CD4-positive, alpha-beta T cell (primary cell): ENCODE measurements around the gene ENTPD6. TPM values are rescaled to one million over a fixed set of nuclear protein-coding genes. Genes with fewer than 3 reads are reported as not detected.
"Not testable (repeated sequence)": the region's sequence is repeated elsewhere in the genome, so short reads cannot be mapped to it uniquely, and the experiment has no call there.

Source experiments
- ATAC-seq: fragments of 200-7000 bp; cut with Tn5 transposase; one replicate; pipeline ENCODE4 v1.10.0; 2022; ENCODE audit warnings: mild to moderate bottlenecking; ENCODE audit not compliant: poor library complexity
- CTCF ChIA-PET: fragments of 350-600 bp; sonication (Branson Sonifier 250); formaldehyde crosslinking; loops from one replicate; lab custom pipeline; 2021; ENCODE audit warnings: antibody characterized with exemption, inconsistent platforms; lab: Charles Lee
- POLR2A ChIA-PET: fragments of 350-600 bp; sonication (Branson Sonifier 250); formaldehyde crosslinking; loops from one replicate; lab custom pipeline; 2021; ENCODE audit warnings: antibody characterized with exemption, inconsistent platforms; lab: Charles Lee
- DNase-seq, 14 experiments: peaks; one replicate each; pipeline ENCODE4 v3.0.0-alpha.2; 2013 to 2020; ENCODE audit warnings: mixed read lengths in 2 of 14
- H3K27ac ChIP-seq, 2 donors: one replicate each; pipeline versions ENCODE4 v1.5.1 to v1.7.0; 2013; ENCODE audit warnings: low read length in 2 of 2, low read depth in 1 of 2, mild to moderate bottlenecking in 1 of 2
- H3K27me3 ChIP-seq, 2 experiments: 1 replicate in 1 of 2; 2 replicates in 1 of 2; pipeline versions ENCODE4 v1.6.1 to v1.7.0; 2013; ENCODE audit warnings: low read length in 2 of 2, control low read depth in 1 of 2, mild to moderate bottlenecking in 1 of 2, moderate library complexity in 1 of 2; ENCODE audit not compliant: insufficient read depth in 2 of 2, control insufficient read depth in 1 of 2
- H3K36me3 ChIP-seq: one replicate; pipeline ENCODE4 v1.6.1; 2013; ENCODE audit warnings: low read length, control low read depth; ENCODE audit not compliant: insufficient read depth
- H3K4me1 ChIP-seq: one replicate; pipeline ENCODE4 v1.6.1; 2013; ENCODE audit warnings: low read length, control low read depth; ENCODE audit not compliant: insufficient read depth
- H3K4me3 ChIP-seq: one replicate; pipeline ENCODE4 v1.5.1; 2013; ENCODE audit warnings: mild to moderate bottlenecking, low read length, moderate library complexity
- H3K9me3 ChIP-seq, 2 experiments: 1 replicate in 1 of 2; 2 replicates in 1 of 2; pipeline versions ENCODE4 v1.6.1 to v1.7.0; 2013; ENCODE audit warnings: low read length in 2 of 2, mild to moderate bottlenecking in 2 of 2, control low read depth in 1 of 2, moderate library complexity in 1 of 2; ENCODE audit not compliant: control insufficient read depth in 1 of 2, insufficient read depth in 1 of 2
- H3K27ac Mint-ChIP-seq: one replicate; pipeline ENCODE4 v1.8.0; 2020; ENCODE audit warnings: mixed read lengths
- H3K27me3 Mint-ChIP-seq: one replicate; pipeline ENCODE4 v1.8.0; 2021; ENCODE audit warnings: mixed read lengths
- H3K36me3 Mint-ChIP-seq: one replicate; pipeline ENCODE4 v1.8.0; 2021; ENCODE audit warnings: low read depth, mixed read lengths
- H3K4me1 Mint-ChIP-seq: one replicate; pipeline ENCODE4 v1.8.0; 2021; ENCODE audit warnings: low read depth, mixed read lengths
- H3K4me3 Mint-ChIP-seq: one replicate; pipeline ENCODE4 v1.8.0; 2020; ENCODE audit warnings: mild to moderate bottlenecking, mixed read lengths
- H3K9me3 Mint-ChIP-seq: one replicate; pipeline ENCODE4 v1.8.0; 2020; ENCODE audit warnings: mixed read lengths
- intact Hi-C, 2 experiments: fragments of 100-400 bp; cut with DNase I in 1 of 2; cut with micrococcal nuclease in 1 of 2; formaldehyde crosslinking; loops; one replicate each; pipeline versions ENCODE4 v1.15.1 to v1.9.0; 2023 to 2025; cut with DNase I, micrococcal nuclease
- total RNA-seq, 174 experiments: library from RNA in 2 of 174; stranded (reverse) in 2 of 174; gene quantifications; one replicate each; pipeline ENCODE4 v1.2.3 and lab custom pipeline; 2021 to 2026
- TF ChIP-seq, protein P1 (sequence below): fragments of 200-600 bp; IDR thresholded peaks from one replicate; pipeline ENCODE4 v1.8.0; 2022; ENCODE audit warnings: antibody characterized with exemption, mild to moderate bottlenecking

Gene ENTPD6
- total RNA-seq, 2 experiments from 2014 or later: 78.5 to 85.1 TPM

- H3K27me3 ChIP-seq: no peaks in the 10 kb centered on the region
- no peak overlapping the region for H3K27ac ChIP-seq
- Mint-ChIP-seq H3K27me3 (peaks cover 6% of the 10 kb centered on the region), H3K4me3 (no peak overlapping the region), H3K27ac (no peak overlapping the region), H3K4me1 (no peaks in the 10 kb centered on the region), H3K9me3 (no peaks in the 10 kb centered on the region), H3K36me3 (peaks cover 5% of the 10 kb centered on the region)
- TF ChIP-seq, protein P1, sequence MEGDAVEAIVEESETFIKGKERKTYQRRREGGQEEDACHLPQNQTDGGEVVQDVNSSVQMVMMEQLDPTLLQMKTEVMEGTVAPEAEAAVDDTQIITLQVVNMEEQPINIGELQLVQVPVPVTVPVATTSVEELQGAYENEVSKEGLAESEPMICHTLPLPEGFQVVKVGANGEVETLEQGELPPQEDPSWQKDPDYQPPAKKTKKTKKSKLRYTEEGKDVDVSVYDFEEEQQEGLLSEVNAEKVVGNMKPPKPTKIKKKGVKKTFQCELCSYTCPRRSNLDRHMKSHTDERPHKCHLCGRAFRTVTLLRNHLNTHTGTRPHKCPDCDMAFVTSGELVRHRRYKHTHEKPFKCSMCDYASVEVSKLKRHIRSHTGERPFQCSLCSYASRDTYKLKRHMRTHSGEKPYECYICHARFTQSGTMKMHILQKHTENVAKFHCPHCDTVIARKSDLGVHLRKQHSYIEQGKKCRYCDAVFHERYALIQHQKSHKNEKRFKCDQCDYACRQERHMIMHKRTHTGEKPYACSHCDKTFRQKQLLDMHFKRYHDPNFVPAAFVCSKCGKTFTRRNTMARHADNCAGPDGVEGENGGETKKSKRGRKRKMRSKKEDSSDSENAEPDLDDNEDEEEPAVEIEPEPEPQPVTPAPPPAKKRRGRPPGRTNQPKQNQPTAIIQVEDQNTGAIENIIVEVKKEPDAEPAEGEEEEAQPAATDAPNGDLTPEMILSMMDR: no peak
- no peak for ATAC-seq
- H3K4me1 ChIP-seq: no peaks in the 10 kb centered on the region
- ChIA-PET POLR2A (no interaction called here), CTCF (no interaction called here)
- H3K4me3 ChIP-seq: no peak overlapping the region
- DNase-seq: no peak
- peaks cover 0 to 4% of the 10 kb centered on the region in 2 experiments for H3K9me3 ChIP-seq
- H3K36me3 ChIP-seq: peaks cover 2% of the 10 kb centered on the region
- intact Hi-C loops: no loop called here
Observed at GRCh38 chr20:25229486-25230165, 34.1 kb downstream of the ENTPD6 start.

DNA sequence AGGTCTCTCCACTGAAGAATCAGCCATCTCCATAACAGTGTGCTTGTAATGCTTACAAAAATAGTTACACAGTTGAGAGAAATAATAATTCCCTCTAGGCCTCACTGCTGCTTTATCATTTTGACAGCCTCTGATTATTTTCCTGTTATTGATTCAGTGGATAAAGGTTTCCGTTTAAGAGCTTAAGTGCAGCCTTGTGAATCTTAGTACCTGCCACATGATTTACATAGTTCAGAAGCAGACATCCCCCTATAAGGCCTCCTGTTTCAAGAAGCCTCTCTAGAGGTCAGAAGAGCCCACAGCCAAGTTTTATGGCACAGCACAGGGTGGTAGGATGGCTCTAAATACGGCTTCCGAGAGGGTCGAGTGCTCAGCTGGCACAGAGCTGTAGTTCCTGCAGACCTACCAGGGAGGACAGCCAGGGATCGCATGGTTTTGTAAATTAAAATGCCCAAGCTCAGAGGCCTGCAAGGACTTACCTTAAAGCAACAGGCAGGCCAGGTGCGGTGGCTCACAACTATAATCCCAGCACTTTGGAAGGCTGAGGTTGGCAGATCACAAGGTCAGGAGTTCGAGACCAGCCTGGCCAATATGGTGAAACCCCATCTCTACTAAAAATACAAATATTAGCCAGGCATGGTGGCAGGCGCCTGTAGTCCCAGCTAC, 34.8 kb downstream of the ENTPD6 start:
- Histone ChIP-seq H3K36me3 (peaks cover 2% of the 10 kb centered on the region), H3K4me3 (no peak overlapping the region), H3K27ac (no peak overlapping the region), H3K9me3 (peaks cover 0 to 4% of the 10 kb centered on the region in 2 experiments), H3K4me1 (no peaks in the 10 kb centered on the region), H3K27me3 (no peaks in the 10 kb centered on the region)
- H3K9me3 Mint-ChIP-seq: no peaks in the 10 kb centered on the region
- H3K4me3 Mint-ChIP-seq: no peak overlapping the region
- H3K27ac Mint-ChIP-seq: no peak overlapping the region
- ChIA-PET POLR2A (no interaction called here), CTCF (no interaction called here)
- H3K4me1 Mint-ChIP-seq: no peaks in the 10 kb centered on the region
- ATAC-seq: no peak
- intact Hi-C loops: no loop called here
- peaks cover 11% of the 10 kb centered on the region for H3K27me3 Mint-ChIP-seq
- DNase-seq: no peak
- TF ChIP-seq, protein P1: no peak
- peaks cover 5% of the 10 kb centered on the region for H3K36me3 Mint-ChIP-seq

DNA sequence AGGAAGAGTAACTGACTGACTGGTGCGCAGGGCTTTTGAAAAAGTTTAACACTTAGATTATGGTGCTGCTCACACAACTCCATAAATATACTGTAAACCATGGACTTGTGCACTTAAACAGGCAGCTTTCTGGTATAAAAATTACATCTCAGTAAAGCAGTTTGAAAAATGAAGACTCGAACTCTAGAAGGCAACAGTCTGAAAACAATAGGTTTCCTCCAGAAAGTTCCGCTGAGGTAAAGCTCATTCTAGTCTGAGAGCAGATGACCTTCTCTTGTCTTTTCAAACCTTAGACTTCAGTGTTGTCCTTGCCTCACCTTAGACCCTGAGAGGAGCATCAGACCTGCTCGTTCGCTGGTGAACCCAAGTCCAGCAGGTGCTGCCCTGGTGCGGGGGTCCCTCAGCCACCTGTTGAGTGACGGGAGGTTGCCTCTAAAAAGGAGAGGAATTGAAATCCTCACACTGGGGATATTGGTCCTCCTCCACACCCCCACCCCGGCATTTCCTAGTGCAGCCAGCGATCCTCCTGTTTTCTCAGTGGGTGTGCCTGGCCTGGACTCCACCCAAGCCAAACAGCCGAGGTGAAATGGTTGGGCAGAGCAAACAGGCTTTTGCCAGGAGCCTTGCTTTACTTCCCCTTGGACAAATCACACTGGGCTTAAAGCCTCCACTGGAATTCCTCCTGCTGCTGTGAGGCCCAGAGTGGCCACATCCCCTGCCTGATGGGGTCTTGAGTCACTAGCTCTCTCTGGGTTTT, 37.7 kb downstream of the ENTPD6 start:
- H3K27me3 Mint-ChIP-seq: peaks cover 19% of the 10 kb centered on the region
- TF ChIP-seq, protein P1: no peak
- no peak for ATAC-seq

DNA sequence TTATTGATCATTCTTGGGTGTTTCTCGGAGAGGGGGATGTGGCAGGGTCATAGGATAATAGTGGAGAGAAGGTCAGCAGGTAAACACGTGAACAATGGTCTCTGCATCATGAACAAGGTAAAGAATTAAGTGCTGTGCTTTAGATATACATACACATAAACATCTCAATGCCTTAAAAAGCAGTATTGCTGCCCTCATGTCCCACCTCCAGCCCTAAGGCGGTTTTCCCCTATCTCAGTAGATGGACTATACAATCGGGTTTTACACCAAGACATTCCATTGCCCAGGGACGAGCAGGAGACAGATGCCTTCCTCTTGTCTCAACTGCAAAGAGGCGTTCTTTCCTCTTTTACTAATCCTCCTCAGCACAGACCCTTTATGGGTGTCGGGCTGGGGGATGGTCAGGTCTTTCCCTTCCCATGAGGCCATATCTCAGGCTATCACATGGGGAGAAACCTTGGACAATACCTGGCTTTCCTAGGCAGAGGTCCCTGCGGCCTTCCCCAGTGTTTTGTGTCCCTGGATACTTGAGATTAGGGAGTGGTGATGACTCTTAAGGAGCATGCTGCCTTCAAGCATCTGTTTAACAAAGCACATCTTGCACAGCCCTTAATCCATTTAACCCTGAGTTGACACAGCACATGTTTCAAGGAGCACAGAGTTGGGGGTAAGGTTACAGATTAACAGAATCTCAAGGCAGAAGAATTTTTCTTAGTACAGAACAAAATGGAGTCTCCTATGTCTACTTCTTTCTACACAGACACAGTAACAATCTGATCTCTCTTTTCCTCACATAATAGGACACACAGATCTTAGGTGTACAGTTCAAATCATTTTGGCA, 38.7 kb downstream of the ENTPD6 start:
- H3K4me3 ChIP-seq, H3K4me3 Mint-ChIP-seq, H3K27ac ChIP-seq, POLR2A ChIA-PET, CTCF ChIA-PET, ATAC-seq, H3K27me3 ChIP-seq, H3K4me1 ChIP-seq, H3K36me3 ChIP-seq, intact Hi-C loops, H3K36me3 Mint-ChIP-seq, H3K9me3 Mint-ChIP-seq, H3K9me3 ChIP-seq, DNase-seq, H3K27ac Mint-ChIP-seq, H3K4me1 Mint-ChIP-seq: not testable (repeated sequence)
- peaks cover 21% of the 10 kb centered on the region for H3K27me3 Mint-ChIP-seq

More for the DNA sequence above, 37.7 kb downstream of the ENTPD6 start:
- CTCF ChIA-PET: interaction anchor here (0.5 to 1.0 kb wide), 2 partner anchors 10 to 240 kb away, joined by 3 read pairs; no protein-coding TSS in a partner anchor
- Histone ChIP-seq H3K4me1 (no peaks in the 10 kb centered on the region), H3K36me3 (no peaks in the 10 kb centered on the region), H3K4me3 (no peak overlapping the region), H3K27me3 (peaks cover 6 to 10% of the 10 kb centered on the region in 2 experiments), H3K9me3 (peaks cover 0 to 9% of the 10 kb centered on the region in 2 experiments), H3K27ac (no peak overlapping the region)
- DNase-seq: no peak
- H3K9me3 Mint-ChIP-seq: no peaks in the 10 kb centered on the region
- intact Hi-C loops: no loop called here
- POLR2A ChIA-PET: no interaction called here
- no peak overlapping the region for H3K4me3 Mint-ChIP-seq
- no peaks in the 10 kb centered on the region for H3K36me3 Mint-ChIP-seq
- H3K27ac Mint-ChIP-seq: no peak overlapping the region
- H3K4me1 Mint-ChIP-seq: no peaks in the 10 kb centered on the region
